NCI-H2196 (cell line): ENCODE measurements around the gene RTL1.

Source experiments
- DNase-seq: peaks from one replicate; lab custom pipeline; 2025; ENCODE audit not compliant: unreplicated experiment; lab: John Stamatoyannopoulos, UW

Gene RTL1

GRCh38 chr14:100836941-100837804 lies 66.3 kb downstream of the RTL1 start:
- DNase-seq: no peak

- no peak for DNase-seq
These were observed 67.2 kb downstream of the RTL1 start for GRCh38 chr14:100836311-100836805.

DNA sequence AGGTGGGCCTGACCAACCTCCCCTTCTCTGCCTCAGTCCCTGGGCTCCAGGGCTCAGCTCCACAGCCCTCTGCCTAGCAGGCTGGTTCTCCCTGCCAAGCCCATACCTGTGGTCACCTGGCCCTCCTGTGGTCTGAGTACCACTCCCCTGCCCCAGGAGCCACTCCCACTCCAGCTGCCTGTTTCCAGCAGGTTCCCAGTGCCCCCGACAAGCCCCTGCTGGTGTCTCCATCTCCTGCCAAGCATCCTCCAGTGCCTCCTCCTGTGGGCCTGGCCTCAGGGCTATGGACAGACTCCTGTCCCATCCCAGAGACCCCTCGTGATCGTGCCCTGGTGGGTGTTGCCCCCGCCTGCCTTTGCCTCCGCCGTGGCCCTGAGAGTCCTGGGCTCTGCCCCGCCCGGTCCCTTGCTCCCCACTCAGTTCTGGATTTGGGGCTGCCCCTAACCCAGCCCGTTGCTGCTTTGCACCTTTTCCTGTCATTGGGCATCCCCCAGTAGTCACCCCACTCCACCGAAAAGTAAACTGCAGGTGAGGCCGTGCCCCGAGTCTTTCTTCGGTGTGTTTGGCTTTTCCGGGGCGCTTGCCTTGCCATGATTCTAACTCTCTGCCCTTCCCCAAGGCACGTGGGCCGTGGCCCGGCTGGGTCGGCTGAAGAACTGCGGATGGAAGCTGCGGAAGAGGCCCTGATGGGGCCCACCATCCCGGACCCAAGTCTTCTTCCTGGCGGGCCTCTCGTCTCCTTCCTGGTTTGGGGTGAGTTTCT lies 67.8 kb downstream of the RTL1 start:
- no peak for DNase-seq

DNA sequence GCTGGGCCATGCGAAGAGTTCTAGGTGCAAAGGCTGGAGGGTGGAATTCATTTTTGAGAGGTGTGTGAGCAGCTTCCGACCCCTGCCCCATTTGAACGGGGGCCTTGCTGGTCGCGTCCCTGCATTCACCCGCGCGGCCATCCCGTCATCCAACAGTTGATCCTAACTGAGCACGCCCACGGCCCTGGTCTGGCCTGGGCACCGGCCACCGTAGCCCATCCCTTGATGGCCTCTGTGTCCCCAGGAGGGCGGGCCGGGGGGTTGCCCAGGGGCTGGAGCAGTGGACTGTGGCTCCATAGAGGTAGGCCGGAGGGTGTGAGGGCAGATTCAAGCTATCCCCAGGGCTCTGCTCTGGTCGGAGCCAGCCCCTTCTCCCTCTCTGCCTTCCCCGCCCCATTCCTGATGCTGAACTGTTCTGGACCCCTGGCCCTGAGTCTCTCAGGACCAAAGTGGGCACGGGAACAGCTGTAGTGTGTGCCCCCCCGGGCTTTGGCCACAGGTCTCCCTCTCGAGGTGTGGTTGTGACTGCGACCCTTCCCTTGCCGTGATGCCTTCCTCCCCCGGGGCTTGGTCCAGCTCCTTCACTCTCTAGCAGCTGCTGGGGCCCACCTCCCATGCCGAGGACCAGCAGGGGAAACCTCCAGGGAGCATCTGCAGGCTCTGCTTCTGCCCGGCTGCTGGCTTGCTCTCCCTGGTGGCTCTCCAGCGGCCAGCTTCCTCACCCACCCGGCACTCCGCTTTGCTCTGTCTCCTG lies 68.6 kb downstream of the RTL1 start:
- DNase-seq: no peak

DNA sequence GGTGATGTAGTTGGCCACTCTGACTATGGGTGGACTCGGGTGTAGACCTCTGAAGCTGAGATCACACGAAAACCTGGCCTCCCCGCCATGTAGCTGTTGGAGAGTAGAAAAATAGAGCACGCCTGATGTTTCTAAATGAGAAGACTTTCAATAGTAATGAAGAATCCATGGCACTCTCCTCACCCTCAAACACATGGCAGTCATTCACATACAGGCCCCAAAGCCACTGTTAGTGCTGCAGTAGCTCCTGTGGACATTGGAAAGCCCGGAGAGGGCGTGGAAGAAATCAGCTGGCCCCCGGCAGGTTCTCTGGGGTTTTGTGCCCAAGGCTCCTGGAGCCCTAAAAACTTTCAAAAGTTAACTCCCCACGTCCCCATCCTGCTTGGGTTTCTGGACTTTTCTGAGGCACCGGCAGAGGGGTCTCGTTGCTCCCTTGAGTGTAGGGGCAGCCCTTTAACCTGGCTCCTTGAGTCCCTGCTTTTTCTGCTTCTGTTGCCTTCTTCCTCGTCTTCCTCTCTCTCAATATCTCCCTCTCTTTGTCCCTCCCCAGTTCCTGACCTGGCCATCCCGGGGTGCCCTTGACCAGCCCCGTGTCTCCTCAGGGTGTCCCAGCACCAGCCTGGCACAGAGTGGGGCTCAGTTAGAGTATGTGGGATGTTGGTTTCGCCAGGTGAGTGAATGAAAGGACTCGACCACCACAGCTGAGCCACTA lies 69.3 kb downstream of the RTL1 start:
- DNase-seq: no peak

- no peak for DNase-seq
These were observed 71.1 kb downstream of the RTL1 start for GRCh38 chr14:100832311-100832960.

GRCh38 chr14:100830681-100831080 lies 72.8 kb downstream of the RTL1 start:
- no peak for DNase-seq
